C4-2B (cell line): Measurements from ENCODE around the gene DAG1.

Experiments used
- CTCF ChIP-seq: fragments of 450-650 bp; conservative IDR thresholded peaks from 2 replicates; pipeline ENCODE4 v1.5.1; 2017; ENCODE audit warnings: mild to moderate bottlenecking
- ZFX ChIP-seq: fragments of 450-650 bp; IDR thresholded peaks from 2 replicates; pipeline ENCODE4 v1.6.1; 2017

GRCh38 chr3:49461443-49462171, 8.5 kb upstream of the DAG1 start:
- TF ChIP-seq CTCF (no peak), ZFX (no peak)
